ENCODE data around the gene TTLL9.

The TTLL9 gene

GRCh38 chr20:31869942-31870725, at the start of gene TTLL9, which contains the start of gene DUSP15:
Gene TTLL9, plus strand, starts transcription at chr20:31870634. Its CDS starts 493 bp downstream, at chr20:31871127.
Gene DUSP15, minus strand, starts transcription at chr20:31870527. Its CDS starts 190 bp downstream, at chr20:31870337.
- no peak for TF ChIP-seq CTCF (IDR thresholded peaks at IDR 0.05; ENCODE audit: control extremely low read depth, extremely low read depth, low read depth, missing control alignments)
- CTCF ChIA-PET = interaction anchor here (1.1 to 3.0 kb wide), 5 partner anchors 10 to 161 kb away, joined by 3 to 10 read pairs (median 4); no protein-coding TSS in a partner anchor
- POLR2A ChIA-PET = no interaction called here
- DNase-seq (ENCODE audit: extremely low spot score) = no peak

- no peak for DNase-seq (ENCODE audit: extremely low spot score)
- CTCF ChIA-PET = interaction anchor here (4.6 to 15.0 kb wide), 5 partner anchors 13 to 210 kb away, joined by 42 to 154 read pairs (median 61); partner anchors contain the start of gene FOXS1
- TF ChIP-seq CTCF (IDR thresholded peaks at IDR 0.05; ENCODE audit: control extremely low read depth, extremely low read depth, low read depth, missing control alignments) = no peak
- POLR2A ChIA-PET = no interaction called here
Observed at GRCh38 chr20:31821427-31821826, 49.0 kb upstream of the TTLL9 start.

- TF ChIP-seq CTCF (IDR thresholded peaks at IDR 0.05; ENCODE audit: control extremely low read depth, extremely low read depth, low read depth, missing control alignments) = peak; percentile 96
- CTCF ChIA-PET = interaction anchor here (0.6 to 15.0 kb wide), 49 partner anchors 9 to 956 kb away, joined by 3 to 154 read pairs (median 4); partner anchors contain the start of genes BCL2L1, FOXS1 and PDRG1
- POLR2A ChIA-PET = no interaction called here
- peak; percentile 92 for DNase-seq (ENCODE audit: extremely low spot score)
Observed at GRCh38 chr20:31822421-31823330, 47.8 kb upstream of the TTLL9 start.

- no peak for DNase-seq (ENCODE audit: extremely low spot score)
- POLR2A ChIA-PET = no interaction called here
- CTCF ChIA-PET = interaction anchor here (0.6 to 15.0 kb wide), 47 partner anchors 9 to 955 kb away, joined by 3 to 154 read pairs (median 4); partner anchors contain the start of genes BCL2L1, FOXS1 and PDRG1
- no peak for TF ChIP-seq CTCF (IDR thresholded peaks at IDR 0.05; ENCODE audit: control extremely low read depth, extremely low read depth, low read depth, missing control alignments)
Observed at GRCh38 chr20:31823360-31824124, 46.9 kb upstream of the TTLL9 start.

- POLR2A ChIA-PET = no interaction called here
- TF ChIP-seq CTCF (IDR thresholded peaks at IDR 0.05; ENCODE audit: control extremely low read depth, extremely low read depth, low read depth, missing control alignments) = no peak
- DNase-seq (ENCODE audit: extremely low spot score) = no peak
- CTCF ChIA-PET = interaction anchor here (1.1 to 15.0 kb wide), 11 partner anchors 10 to 263 kb away, joined by 3 to 154 read pairs (median 31); partner anchors contain the start of genes FOXS1 and PDRG1
Observed at GRCh38 chr20:31824125-31824485, 46.3 kb upstream of the TTLL9 start.

Data from GM10248 (cell line).